Activated T-cell treated with anti-CD3 and anti-CD28 coated beads, Interleukin-2, amount 50 U/mL, for 48 hours (primary cell): Measurements from ENCODE around the gene ZNF804A.

Experiments used
- DNase-seq, 2 experiments: peaks; one replicate each; pipeline ENCODE4 v3.0.0-alpha.2; 2020

ZNF804A gene

DNA sequence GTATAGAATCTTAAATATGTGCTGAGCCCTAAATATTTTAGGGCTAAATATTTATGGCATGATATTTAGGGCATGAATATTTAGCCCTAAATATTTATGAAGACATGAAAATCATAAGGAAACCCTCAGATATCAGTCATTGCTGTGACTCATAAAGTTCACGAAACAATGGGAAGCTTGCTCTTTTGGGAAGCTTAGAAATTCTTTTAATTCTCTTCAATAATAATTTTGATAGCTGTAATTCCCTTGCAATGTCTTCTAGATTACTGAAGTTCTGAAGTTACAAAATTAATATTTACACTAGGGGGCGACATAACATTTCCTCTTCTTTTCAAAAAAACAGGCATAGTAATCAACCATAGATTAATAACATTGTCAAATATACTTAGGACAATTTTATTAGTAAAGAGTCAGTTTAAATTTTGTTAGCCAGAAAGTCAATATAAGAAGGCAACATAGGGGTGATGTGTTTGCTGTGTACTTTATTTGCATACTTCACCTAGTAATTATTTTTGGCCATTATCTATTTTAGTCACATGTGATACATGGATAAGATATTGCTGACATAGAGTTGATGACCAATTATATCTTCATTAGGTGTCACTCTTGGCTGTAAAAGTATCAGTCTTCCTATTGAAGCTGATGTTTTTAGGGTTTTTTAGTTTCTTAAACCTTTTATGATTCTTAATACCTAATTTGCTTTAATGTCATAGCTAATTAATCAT, 13.2 kb downstream of the ZNF804A start:
- no peak for DNase-seq

- no peak for DNase-seq
These were observed 22.0 kb downstream of the ZNF804A start for GRCh38 chr2:184620367-184620766.

GRCh38 chr2:184624311-184624710, 26.0 kb downstream of the ZNF804A start:
- DNase-seq = no peak

GRCh38 chr2:184628051-184628450, 29.7 kb downstream of the ZNF804A start:
- DNase-seq = no peak

- DNase-seq = no peak
These were observed 35.4 kb downstream of the ZNF804A start for GRCh38 chr2:184633726-184634125.

GRCh38 chr2:184637781-184638180, 39.5 kb downstream of the ZNF804A start:
- no peak for DNase-seq

- DNase-seq = no peak
These were observed 46.4 kb downstream of the ZNF804A start for GRCh38 chr2:184644685-184645084.

GRCh38 chr2:184646177-184646576, 47.8 kb downstream of the ZNF804A start:
- no peak for DNase-seq

DNA sequence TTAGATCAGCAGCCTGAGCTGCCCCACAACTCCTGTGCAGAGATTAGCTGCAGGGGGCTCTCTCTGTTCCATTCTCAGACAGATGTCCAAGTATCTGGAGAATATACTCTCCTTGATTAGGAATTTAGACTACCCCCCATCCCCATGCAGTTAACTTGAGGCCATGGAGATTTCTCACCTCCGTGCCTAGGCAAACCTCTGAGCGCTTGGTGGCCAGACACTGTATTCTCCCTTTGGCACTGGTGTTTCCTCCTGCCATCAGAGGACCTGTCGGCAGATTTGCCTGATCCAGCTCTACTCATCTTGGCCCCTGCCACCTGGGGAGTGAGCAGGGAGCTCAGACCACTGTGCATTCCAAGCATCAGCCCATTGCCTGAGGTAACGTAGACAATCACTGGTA, 48.3 kb downstream of the ZNF804A start:
- no peak for DNase-seq

GRCh38 chr2:184654945-184655344, 56.6 kb downstream of the ZNF804A start:
- no peak for DNase-seq

- no peak for DNase-seq
These were observed 78.8 kb downstream of the ZNF804A start for GRCh38 chr2:184677171-184677570.

DNA sequence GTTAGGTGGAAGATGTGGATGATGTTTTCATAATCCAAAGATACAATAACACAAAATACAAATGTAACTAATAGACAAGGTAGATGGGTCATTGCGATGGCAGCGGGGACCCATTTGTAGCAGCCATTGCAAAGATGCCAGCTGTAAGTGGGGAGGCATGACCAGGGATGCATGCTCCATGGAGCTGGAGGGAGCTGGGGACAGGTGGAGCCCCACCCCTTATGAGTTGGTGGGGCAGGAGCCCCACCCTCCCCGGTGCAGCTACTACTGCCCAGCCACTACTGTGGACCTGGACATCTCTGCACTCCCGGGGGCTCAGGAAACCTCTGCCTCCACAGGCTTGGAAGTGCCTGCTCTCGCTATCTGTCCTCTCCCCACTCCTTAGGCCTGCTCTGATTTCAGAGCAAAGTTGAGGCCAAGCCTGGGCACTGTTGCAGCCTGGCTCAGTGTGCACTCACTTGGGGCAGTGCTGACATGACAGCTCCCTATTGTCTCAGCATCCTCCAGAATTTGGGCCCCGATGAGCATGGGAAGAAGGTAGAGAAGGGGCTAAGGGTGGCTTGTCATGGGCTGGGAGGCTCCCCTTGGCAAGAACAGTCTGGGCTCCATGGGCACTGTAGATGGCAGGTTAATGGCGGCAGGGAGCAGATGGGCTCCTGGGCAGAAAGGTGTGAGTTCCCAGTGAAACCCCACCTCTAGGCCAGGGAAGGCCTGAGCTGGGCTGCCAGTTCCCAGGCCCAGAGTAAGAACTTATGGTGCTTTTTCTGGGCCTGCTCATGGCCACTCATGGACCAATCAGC, 81.1 kb downstream of the ZNF804A start:
- no peak for DNase-seq

DNA sequence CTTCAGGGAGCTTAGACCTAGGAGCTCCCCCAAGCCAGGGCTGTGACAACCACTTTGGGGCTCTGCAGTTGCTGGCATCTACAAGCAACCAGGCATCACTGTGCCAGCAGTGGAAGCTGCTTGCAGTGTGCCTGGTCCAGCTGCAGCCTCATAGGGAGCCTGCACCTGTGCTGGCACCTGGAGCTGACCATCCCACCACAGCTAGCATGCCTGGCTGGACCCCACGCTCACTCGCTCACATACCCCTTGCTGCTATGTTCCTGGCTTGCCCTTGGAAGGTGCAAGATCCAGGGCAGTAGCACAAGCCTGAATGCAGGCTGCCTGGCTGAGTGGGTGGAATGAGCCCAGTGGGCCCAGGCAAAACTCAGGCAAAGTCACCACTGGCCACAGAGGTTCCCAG, 82.5 kb downstream of the ZNF804A start:
- DNase-seq = no peak

DNA sequence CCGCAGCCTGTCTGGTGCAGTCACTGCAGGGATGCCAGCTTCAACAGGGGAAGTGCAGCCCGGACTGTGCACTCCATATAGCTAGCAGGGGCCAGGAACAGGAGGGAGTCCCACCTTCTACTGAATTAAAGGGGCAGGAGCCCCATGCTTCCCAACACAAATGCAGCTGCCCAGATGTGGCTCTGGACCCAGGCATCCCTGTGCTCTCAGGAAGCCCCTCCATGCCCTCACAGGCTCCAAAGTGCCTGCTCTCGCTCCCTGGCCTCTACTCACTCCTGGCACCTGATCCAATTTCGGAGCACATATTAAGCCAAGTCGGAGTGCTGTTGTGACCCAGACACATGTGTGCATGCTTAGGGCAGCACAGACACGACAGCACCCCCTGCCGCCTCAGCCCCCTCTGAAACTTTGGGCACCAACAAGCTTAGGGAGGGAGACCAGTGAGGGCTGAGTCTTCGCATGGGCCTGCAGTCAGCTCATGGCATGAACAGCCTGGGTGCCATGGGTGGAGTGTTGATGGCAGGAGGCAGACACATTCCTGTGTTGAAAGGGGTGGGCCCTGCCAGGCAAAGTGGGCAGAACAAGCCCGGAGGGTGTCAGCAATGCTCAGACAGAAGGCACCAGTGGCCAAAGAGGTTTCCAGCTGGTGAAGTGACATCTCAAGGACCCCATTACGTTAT, 83.5 kb downstream of the ZNF804A start:
- DNase-seq = no peak

DNA sequence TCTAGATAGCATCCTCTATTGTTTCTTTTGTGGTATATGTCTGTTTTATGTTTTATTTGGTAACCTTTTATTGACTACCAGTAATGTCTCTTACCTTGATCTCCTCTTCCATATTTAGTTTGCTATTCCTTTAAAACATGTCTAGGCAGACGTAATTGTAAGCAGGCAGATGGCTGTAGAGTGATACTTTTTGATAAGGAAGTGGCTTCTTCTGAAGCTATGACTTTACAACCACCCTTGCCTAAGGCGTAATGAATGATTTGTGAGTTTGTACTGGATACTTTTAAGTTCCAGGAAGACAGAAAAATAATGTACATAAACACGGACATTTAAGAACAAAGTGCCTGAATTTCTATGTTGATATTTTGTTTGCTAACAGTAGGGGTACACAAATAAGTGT, 85.6 kb downstream of the ZNF804A start:
- no peak for DNase-seq

DNA sequence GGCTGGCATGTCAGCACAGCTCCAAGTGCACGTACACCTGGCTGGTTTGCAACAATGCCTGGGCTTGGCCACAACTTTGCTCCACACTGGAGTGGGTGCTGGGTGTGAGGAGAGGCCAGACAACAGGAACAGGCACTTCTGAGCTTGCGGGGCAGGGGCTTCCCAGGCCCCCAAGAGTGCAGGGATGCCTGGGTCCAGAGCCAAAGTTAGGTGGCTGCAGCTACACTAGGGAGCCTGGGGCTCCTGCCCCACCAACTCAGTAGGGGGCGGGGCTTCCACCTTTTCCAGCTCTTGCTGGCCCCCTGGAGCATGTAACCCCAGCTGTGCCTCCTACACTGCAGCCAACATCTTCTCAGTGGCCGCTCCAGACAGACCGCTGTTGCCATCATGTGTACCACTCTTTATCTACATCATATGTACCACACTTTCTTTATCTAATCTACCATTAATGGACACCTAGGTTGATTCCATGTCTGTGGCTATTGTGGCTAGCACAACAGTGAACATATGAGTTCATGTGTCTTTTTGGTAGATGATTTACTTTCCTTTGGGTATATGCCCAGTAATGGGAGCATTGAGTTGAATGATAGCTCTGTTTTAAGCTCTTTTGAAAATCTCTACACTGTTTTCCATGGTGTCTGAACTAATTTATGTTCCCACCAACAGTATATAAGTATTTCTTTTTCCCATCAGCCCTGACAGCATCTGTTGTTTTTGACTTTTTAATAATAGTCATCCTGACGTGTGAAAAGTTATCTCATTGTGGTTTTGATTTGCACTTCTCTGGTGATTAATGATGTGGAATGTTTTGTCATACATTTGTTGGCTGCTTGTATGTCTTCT, 87.9 kb downstream of the ZNF804A start:
- DNase-seq = no peak

GRCh38 chr2:184689638-184690037, 91.3 kb downstream of the ZNF804A start:
- no peak for DNase-seq

- DNase-seq = no peak
These were observed 93.9 kb downstream of the ZNF804A start for GRCh38 chr2:184692141-184692734.

- no peak for DNase-seq
These were observed 98.3 kb downstream of the ZNF804A start for GRCh38 chr2:184696644-184697043.

- no peak for DNase-seq
These were observed 100.1 kb downstream of the ZNF804A start for GRCh38 chr2:184698476-184698875.

- DNase-seq = no peak
These were observed 123.6 kb downstream of the ZNF804A start for GRCh38 chr2:184721881-184722280.

DNA sequence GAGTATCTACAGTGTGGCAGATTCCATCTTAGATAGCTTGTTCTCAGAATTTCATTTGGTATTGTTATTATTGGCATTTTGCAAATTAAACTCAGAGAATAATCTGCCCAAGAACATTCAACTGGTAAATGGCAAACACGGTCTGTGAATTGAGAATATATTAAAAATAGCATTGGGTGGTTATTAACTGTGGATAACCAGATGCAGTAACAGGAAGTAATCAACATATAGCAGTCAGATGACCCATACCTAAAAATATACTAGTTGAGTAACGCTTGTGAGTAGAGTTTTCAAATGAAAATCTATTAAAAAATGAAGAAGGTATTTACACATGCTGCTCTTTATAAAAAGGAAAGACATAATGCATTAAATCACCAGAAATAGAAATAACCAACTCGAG, 129.5 kb downstream of the ZNF804A start:
- DNase-seq = no peak

- DNase-seq = no peak
These were observed 130.1 kb downstream of the ZNF804A start for GRCh38 chr2:184728411-184728810.
